SK-N-MC (cell line): Measurements from ENCODE around the gene RPS6KA5.

Experiments
- DNase-seq: peaks from one replicate; pipeline ENCODE4 v3.0.0-alpha.2; 2011; ENCODE audit warnings: low read depth, low spot score
- H3K27ac ChIP-seq: fragments of 200-600 bp; sonication (generic); 2 replicates; pipeline ENCODE4 v1.5.1; 2016; ENCODE audit warnings: mixed run types
- H3K36me3 ChIP-seq: fragments of 200-600 bp; sonication (generic); 2 replicates; pipeline ENCODE4 v1.6.1; 2017; ENCODE audit warnings: antibody characterized with exemption, low read length, mixed read lengths; ENCODE audit not compliant: insufficient read depth
- H3K4me3 ChIP-seq: fragments of 200-600 bp; sonication (generic); 2 replicates; pipeline ENCODE4 v1.5.1; 2016
- H3K9ac ChIP-seq: fragments of 200-600 bp; sonication (generic); 2 replicates; pipeline ENCODE4 v1.8.0; 2017; ENCODE audit warnings: mixed run types, mixed read lengths; ENCODE audit not compliant: insufficient read length
- H3K9me3 ChIP-seq: fragments of 200-600 bp; sonication (generic); 2 replicates; pipeline ENCODE4 v1.6.1; 2017; ENCODE audit warnings: low read depth, mild to moderate bottlenecking, antibody characterized with exemption, low read length, moderate library complexity, mixed read lengths
- EZH2 ChIP-seq: fragments of 200-600 bp; sonication (generic); IDR thresholded peaks from one replicate; pipeline ENCODE4 v1.6.1; 2017; ENCODE audit warnings: antibody characterized with exemption
- FOXP2 ChIP-seq: optimal IDR thresholded peaks from 2 replicates; pipeline ENCODE3; 2011; ENCODE audit warnings: mild to moderate bottlenecking, moderate library complexity; ENCODE audit not compliant: insufficient read depth; ENCODE audit errors: extremely low read length, control extremely low read depth
- POLR2AphosphoS5 ChIP-seq: IDR thresholded peaks from 2 replicates; pipeline ENCODE4 v1.6.1; 2012; ENCODE audit warnings: mild to moderate bottlenecking, low read depth, low read length, borderline replicate concordance

RPS6KA5 gene

DNA sequence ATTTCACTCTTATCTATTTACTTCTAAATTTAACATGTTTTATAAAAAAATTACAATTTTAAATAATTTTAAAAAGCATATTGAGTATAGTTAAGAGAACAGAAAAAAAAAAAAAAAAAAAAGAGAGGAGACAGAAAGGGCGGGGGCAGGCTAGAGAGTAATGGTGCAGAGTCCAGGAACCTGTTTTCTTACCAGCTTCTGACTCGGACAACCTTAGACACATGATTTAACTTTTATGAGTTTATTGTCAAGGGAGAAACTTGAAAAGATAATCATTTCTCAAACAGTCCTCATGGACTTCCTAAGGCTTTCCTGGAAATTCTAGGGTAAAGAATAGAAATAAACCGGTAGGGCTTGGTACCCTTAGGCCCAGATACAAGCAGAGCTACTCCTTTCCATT lies 84.3 kb downstream of the RPS6KA5 start:
- no peak overlapping the region for H3K27ac ChIP-seq
- DNase-seq, result no peak
- H3K4me3 ChIP-seq, result no peak overlapping the region
- no peaks in the 10 kb centered on the region for H3K36me3 ChIP-seq
- no peak overlapping the region for H3K9ac ChIP-seq
- H3K9me3 ChIP-seq, result no peaks in the 10 kb centered on the region
- TF ChIP-seq EZH2 (no peak), POLR2AphosphoS5 (no peak), FOXP2 (no peak)

DNA sequence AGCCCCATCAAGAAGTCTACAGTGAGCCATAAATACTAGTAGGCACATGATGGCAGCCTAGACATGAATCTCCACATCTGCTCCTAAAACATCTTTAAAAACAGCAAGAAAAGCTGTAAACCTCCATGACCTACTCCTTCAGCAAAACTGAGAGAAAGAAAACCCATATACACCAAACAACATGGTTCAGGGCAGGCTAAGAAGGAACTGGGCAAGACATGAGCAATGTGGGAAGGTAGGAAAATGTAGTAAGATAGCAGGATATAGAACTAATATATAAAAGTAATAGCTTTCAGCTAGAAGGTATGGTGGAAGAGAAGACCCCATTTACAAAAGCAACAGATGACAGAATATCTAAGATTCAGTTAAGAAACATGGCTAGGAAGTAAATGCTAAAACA lies 88.8 kb downstream of the RPS6KA5 start:
- Histone ChIP-seq H3K4me3 (no peak overlapping the region), H3K9me3 (no peaks in the 10 kb centered on the region), H3K27ac (no peak overlapping the region), H3K9ac (no peak overlapping the region), H3K36me3 (no peaks in the 10 kb centered on the region)
- TF ChIP-seq FOXP2, result no peak
- TF ChIP-seq POLR2AphosphoS5, result no peak
- TF ChIP-seq EZH2, result no peak
- no peak for DNase-seq

DNA sequence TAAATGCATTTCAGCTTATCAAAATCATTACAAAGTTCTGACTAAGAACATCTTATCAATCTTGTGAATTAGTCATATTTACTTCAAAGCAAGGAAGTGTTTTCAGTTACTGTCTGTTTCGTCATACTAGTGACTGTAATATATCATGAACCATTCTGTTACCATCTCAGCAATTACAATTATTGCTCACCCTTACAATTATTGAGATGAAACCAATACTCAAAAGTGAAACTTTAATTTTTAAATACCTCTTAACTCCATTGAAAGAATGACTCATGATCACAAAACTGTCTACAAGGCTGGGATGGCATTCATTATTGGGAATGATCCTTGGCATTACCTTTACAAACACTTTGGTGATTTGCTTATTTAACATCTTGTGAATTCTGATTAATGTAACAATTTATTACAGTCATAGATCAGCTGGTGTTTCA lies 90.3 kb downstream of the RPS6KA5 start:
- no peak overlapping the region for H3K27ac ChIP-seq
- no peaks in the 10 kb centered on the region for H3K36me3 ChIP-seq
- TF ChIP-seq FOXP2, result no peak
- no peak for TF ChIP-seq EZH2
- TF ChIP-seq POLR2AphosphoS5, result no peak
- no peaks in the 10 kb centered on the region for H3K9me3 ChIP-seq
- no peak overlapping the region for H3K4me3 ChIP-seq
- no peak overlapping the region for H3K9ac ChIP-seq
- DNase-seq, result no peak

DNA sequence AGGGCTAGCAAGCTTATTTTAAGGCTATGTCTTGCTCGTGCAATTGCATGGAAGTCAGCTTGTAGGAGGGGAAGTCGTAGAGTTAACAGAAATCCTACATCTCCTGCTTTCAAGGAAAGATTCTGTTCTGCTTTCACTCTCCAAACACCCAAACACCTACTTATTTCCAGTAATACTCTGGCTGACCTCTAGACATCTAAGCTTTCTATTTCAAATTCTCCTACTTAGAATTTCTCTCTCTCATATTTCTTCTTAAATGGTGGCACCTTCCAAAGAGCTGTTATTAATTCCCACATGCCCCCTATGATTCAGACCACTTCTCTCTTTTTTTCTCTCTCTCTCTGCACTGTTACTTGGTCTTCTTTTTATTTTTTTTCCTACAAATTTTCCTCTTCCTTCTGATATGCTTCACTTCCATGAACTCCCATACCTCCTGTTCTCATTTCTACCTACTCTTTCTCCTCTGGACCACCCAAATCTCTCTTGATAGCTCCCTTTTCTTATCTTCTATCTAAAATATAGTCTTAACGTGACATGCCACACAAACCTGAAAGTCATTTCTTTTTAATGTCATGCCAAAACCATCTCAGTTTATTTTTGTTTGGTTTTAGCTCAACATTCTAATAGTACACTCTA lies 90.8 kb downstream of the RPS6KA5 start:
- H3K9ac ChIP-seq, result no peak overlapping the region
- H3K36me3 ChIP-seq, result no peaks in the 10 kb centered on the region
- DNase-seq, result no peak
- TF ChIP-seq POLR2AphosphoS5, result no peak
- no peak for TF ChIP-seq FOXP2
- no peak overlapping the region for H3K27ac ChIP-seq
- no peak overlapping the region for H3K4me3 ChIP-seq
- H3K9me3 ChIP-seq, result no peaks in the 10 kb centered on the region

DNA sequence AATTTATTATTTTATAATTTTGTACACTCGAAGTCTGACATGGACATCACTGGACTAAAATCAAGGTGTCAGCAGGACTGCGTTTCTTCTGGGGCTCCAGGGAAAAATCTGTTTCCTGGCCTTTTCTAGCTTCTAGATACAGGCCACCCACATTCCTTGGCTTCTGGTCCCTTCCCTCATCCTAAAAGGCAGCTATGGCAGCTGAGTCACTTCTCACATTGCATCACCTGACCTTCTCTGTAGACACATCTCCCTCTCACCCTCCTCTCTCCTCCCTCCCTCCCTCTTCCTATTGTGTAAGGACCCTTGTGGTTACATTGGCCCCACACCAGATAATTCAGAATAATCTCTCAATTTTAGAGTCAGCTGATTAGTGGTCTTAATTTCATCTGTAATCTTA lies 92.4 kb downstream of the RPS6KA5 start:
- no peak for DNase-seq

DNA sequence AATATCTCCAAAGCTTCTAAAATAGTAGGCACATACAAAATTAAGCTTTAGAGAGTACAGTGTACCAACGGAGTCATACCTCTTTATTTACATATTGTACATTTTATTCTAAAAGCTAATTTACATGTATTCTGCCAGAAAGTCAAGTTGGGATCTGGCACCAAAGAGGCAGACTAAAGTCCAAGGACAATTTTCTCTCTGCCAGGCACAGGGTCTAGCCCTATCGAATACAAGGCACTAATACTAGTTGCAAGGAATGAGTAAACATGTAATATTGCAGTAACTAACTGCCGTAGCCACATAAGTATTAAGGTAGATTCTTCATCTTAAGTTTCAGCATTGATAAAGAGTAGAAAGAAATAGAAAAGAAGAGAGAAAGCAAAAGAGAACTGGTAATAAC lies 93.9 kb downstream of the RPS6KA5 start:
- Histone ChIP-seq H3K27ac (no peak overlapping the region), H3K9me3 (no peaks in the 10 kb centered on the region), H3K4me3 (no peak overlapping the region), H3K9ac (no peak overlapping the region), H3K36me3 (no peaks in the 10 kb centered on the region)
- DNase-seq, result no peak
- no peak for TF ChIP-seq EZH2
- TF ChIP-seq POLR2AphosphoS5, result no peak
- no peak for TF ChIP-seq FOXP2

More for the DNA sequence above, 92.4 kb downstream of the RPS6KA5 start:
- TF ChIP-seq POLR2AphosphoS5 (no peak), FOXP2 (no peak), EZH2 (no peak)
- no peak overlapping the region for H3K4me3 ChIP-seq
- no peak overlapping the region for H3K27ac ChIP-seq
- H3K9me3 ChIP-seq, result no peaks in the 10 kb centered on the region
- no peak overlapping the region for H3K9ac ChIP-seq
- H3K36me3 ChIP-seq, result no peaks in the 10 kb centered on the region

DNA sequence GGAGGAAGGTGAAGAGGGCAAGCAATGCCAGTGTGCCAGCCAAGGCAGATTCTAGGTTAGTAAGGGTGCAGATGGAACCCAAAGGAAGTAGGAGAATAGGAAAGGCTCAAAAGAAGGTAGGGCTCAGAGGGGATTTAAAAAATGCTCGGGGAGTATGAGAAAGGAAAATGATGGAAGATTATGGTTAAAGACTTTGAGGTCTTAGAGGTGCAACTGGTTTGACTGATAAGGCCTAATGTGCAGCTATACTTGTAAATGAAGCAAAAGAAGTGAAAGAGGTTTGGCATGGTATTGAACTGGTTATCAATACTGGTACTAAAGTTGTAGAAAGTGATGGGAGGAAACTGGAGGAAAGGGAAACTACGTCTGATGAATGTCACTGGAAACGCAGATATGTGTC lies 94.7 kb downstream of the RPS6KA5 start:
- H3K27ac ChIP-seq, result no peak overlapping the region
- DNase-seq, result no peak
- no peaks in the 10 kb centered on the region for H3K36me3 ChIP-seq
- TF ChIP-seq POLR2AphosphoS5 (no peak), FOXP2 (no peak), EZH2 (no peak)
- no peak overlapping the region for H3K4me3 ChIP-seq
- H3K9ac ChIP-seq, result no peak overlapping the region
- H3K9me3 ChIP-seq, result no peaks in the 10 kb centered on the region

DNA sequence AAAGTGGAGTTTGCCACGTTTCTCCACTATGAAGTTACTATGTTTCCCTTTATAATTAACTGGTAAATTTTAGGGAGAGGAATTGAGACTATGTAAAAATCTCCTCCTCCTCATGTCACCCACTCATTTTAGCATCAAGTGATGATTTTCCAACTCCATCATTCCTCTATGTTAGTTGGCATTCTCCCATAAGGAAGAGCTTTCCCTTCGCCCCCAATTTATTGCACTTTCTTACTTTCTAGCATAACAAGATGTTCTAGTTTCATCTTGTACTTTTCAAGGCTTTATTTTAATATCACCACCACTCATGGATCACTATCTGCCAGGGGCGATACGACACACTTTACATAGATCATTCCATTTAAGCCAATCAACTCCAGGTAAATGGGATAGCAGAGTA lies 97.1 kb downstream of the RPS6KA5 start:
- H3K9ac ChIP-seq, result no peak overlapping the region
- H3K36me3 ChIP-seq, result no peaks in the 10 kb centered on the region
- no peak overlapping the region for H3K27ac ChIP-seq
- TF ChIP-seq POLR2AphosphoS5, result no peak
- TF ChIP-seq FOXP2, result no peak
- TF ChIP-seq EZH2, result no peak
- H3K9me3 ChIP-seq, result no peaks in the 10 kb centered on the region
- no peak for DNase-seq
- no peak overlapping the region for H3K4me3 ChIP-seq

DNA sequence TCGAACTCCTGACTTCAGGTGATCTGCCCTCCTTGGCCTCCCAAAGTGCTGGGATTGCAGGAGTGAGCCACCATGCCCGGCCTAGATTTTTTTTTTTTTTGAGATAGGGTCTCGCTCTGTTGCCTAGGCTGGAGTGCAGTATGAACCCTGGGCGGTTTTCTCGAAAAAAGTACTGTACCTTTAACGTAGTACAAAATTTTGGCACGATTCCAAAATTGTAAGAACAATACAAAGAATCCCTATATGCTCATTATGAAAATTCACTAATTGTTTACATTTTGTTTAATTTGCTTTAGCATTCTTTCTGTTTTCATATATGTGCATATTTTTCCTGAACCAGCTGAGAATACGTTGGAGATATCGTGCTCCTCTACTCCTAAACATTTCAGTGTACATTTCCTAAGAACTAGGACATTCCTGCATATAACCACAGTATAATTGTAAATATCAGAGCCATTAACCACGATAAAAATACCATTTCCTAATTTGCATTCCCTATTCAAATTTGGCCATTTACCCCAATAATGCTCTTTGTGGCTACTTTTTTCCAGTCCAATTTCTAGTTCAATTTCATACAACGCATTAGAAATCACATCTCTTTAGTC lies 97.8 kb downstream of the RPS6KA5 start:
- Histone ChIP-seq H3K36me3 (no peaks in the 10 kb centered on the region), H3K27ac (no peak overlapping the region), H3K9me3 (no peaks in the 10 kb centered on the region), H3K4me3 (no peak overlapping the region), H3K9ac (no peak overlapping the region)
- TF ChIP-seq FOXP2 (no peak), POLR2AphosphoS5 (no peak), EZH2 (no peak)
- no peak for DNase-seq
